ENCODE measurements around the gene RINL.
A peak's percentile ranks its signal among the peaks of the same experiment; 100 is the strongest.
"Not testable (repeated sequence)": the region's sequence is repeated elsewhere in the genome, so short reads cannot be mapped to it uniquely, and the experiment has no call there.

The RINL gene

GRCh38 chr19:38875656-38876395, 2.2 kb downstream of the RINL start:
- no peak for DNase-seq
- H3K4me1 Mint-ChIP-seq, result peaks cover 30 to 50% of the 10 kb centered on the region in 2 donors
- H3K36me3 Mint-ChIP-seq, result peaks cover 26 to 44% of the 10 kb centered on the region in 2 donors
- no peaks in the 10 kb centered on the region for H3K9me3 Mint-ChIP-seq
- H3K27ac Mint-ChIP-seq, result peak overlapping the region; percentile 69
- H3K4me3 Mint-ChIP-seq, result peak overlapping the region in 1 of 2 donors; percentile 26
- no peaks in the 10 kb centered on the region for H3K27me3 Mint-ChIP-seq
- no peak for ATAC-seq (replicated peaks)

- not testable (repeated sequence) for DNase-seq; ATAC-seq (replicated peaks); H3K9me3 Mint-ChIP-seq; H3K4me3 Mint-ChIP-seq; H3K27me3 Mint-ChIP-seq
- Mint-ChIP-seq H3K4me1 (peaks cover 37 to 61% of the 10 kb centered on the region in 2 donors), H3K36me3 (peaks cover 37 to 66% of the 10 kb centered on the region in 2 donors), H3K27ac (peak overlapping the region; percentile 76)
Measured at GRCh38 chr19:38873400-38873799, 4.7 kb downstream of the RINL start.

- Mint-ChIP-seq H3K9me3 (peaks cover 0 to 2% of the 10 kb centered on the region in 2 donors), H3K27ac (peak overlapping the region; percentile 99), H3K4me1 (peaks cover 34 to 52% of the 10 kb centered on the region in 2 donors), H3K4me3 (peak overlapping the region; percentile 87 to 98), H3K36me3 (peaks cover 37 to 59% of the 10 kb centered on the region in 2 donors), H3K27me3 (no peaks in the 10 kb centered on the region)
- ATAC-seq (replicated peaks), result no peak
- no peak for DNase-seq
Measured at GRCh38 chr19:38870612-38871011, 7.5 kb downstream of the RINL start.

GRCh38 chr19:38869836-38870607, 8.1 kb downstream of the RINL start:
- Mint-ChIP-seq H3K9me3 (peaks cover 0 to 2% of the 10 kb centered on the region in 2 donors), H3K27me3 (no peaks in the 10 kb centered on the region), H3K4me1 (peaks cover 40 to 58% of the 10 kb centered on the region in 2 donors), H3K4me3 (peak overlapping the region; percentile 87 to 98), H3K27ac (peak overlapping the region; percentile 99), H3K36me3 (peaks cover 42 to 63% of the 10 kb centered on the region in 2 donors)
- ATAC-seq (replicated peaks) (peak; percentile 85 to 89), DNase-seq (peak; percentile 93)

- Mint-ChIP-seq H3K4me3 (peak overlapping the region; percentile 87 to 98), H3K27ac (peak overlapping the region; percentile 99), H3K4me1 (peaks cover 45 to 65% of the 10 kb centered on the region in 2 donors), H3K9me3 (peaks cover 0 to 2% of the 10 kb centered on the region in 2 donors), H3K27me3 (no peaks in the 10 kb centered on the region), H3K36me3 (peaks cover 44 to 60% of the 10 kb centered on the region in 2 donors)
- peak; percentile 48 for DNase-seq
- peak; percentile 38 to 48 for ATAC-seq (replicated peaks)
Measured at GRCh38 chr19:38869160-38869835, 8.8 kb downstream of the RINL start.

DNA sequence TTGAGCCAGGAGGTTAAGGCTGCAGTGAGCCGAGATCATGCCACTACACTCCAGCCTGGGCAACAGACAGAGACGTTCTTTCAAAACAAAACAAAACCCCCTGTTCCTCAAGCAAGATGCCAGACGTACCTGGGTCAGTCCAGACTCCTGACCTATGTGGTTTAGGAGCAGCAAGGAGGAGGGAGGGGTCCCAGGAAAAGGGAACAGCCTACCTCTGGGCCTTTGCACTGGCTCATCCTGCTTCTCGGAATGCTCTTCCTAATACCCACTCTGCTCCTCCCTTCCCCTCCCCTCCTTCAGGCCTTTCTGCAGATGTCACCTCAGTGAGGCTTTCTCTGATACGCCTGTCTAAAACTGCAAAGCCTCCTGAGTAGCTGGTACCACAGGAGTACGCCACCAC, 9.5 kb downstream of the RINL start:
- DNase-seq (no peak), ATAC-seq (replicated peaks) (no peak)
- H3K4me3 Mint-ChIP-seq, result peak overlapping the region; percentile 87 to 98
- no peaks in the 10 kb centered on the region for H3K27me3 Mint-ChIP-seq
- H3K4me1 Mint-ChIP-seq, result peaks cover 45 to 68% of the 10 kb centered on the region in 2 donors
- peaks cover 0 to 2% of the 10 kb centered on the region in 2 donors for H3K9me3 Mint-ChIP-seq
- H3K36me3 Mint-ChIP-seq, result peaks cover 41 to 53% of the 10 kb centered on the region in 2 donors
- peak overlapping the region; percentile 99 for H3K27ac Mint-ChIP-seq

- H3K4me1 Mint-ChIP-seq, result peaks cover 48 to 73% of the 10 kb centered on the region in 2 donors
- H3K9me3 Mint-ChIP-seq, result peaks cover 0 to 2% of the 10 kb centered on the region in 2 donors
- H3K27ac Mint-ChIP-seq, result peak overlapping the region; percentile 67
- H3K4me3 Mint-ChIP-seq, result peak overlapping the region in 1 of 2 donors; percentile 39
- no peak for ATAC-seq (replicated peaks)
- DNase-seq, result no peak
- no peaks in the 10 kb centered on the region for H3K27me3 Mint-ChIP-seq
- H3K36me3 Mint-ChIP-seq, result peaks cover 35 to 51% of the 10 kb centered on the region in 2 donors
Measured at GRCh38 chr19:38867171-38867780, 10.8 kb downstream of the RINL start.

GRCh38 chr19:38862321-38863059, 15.6 kb downstream of the RINL start:
- no peak for ATAC-seq (replicated peaks)
- Mint-ChIP-seq H3K9me3 (peaks cover 0 to 2% of the 10 kb centered on the region in 2 donors), H3K27me3 (no peaks in the 10 kb centered on the region), H3K36me3 (peaks cover 14 to 18% of the 10 kb centered on the region in 2 donors), H3K4me1 (peaks cover 49 to 71% of the 10 kb centered on the region in 2 donors), H3K4me3 (no peak overlapping the region), H3K27ac (peak overlapping the region; percentile 81)
- DNase-seq, result no peak

GRCh38 chr19:38861368-38861767, 16.7 kb downstream of the RINL start:
- Mint-ChIP-seq H3K36me3 (peaks cover 16 to 21% of the 10 kb centered on the region in 2 donors), H3K27ac (no peak overlapping the region), H3K27me3 (no peaks in the 10 kb centered on the region), H3K9me3 (peaks cover 0 to 2% of the 10 kb centered on the region in 2 donors), H3K4me1 (peaks cover 51 to 78% of the 10 kb centered on the region in 2 donors), H3K4me3 (no peak overlapping the region)
- ATAC-seq (replicated peaks), result no peak
- no peak for DNase-seq

- H3K9me3 Mint-ChIP-seq; H3K27me3 Mint-ChIP-seq; H3K36me3 Mint-ChIP-seq; DNase-seq; ATAC-seq (replicated peaks); H3K4me3 Mint-ChIP-seq: not testable (repeated sequence)
- Mint-ChIP-seq H3K4me1 (peaks cover 37 to 65% of the 10 kb centered on the region in 2 donors), H3K27ac (peak overlapping the region; percentile 72)
Measured at GRCh38 chr19:38859631-38860204, 18.4 kb downstream of the RINL start.

DNA sequence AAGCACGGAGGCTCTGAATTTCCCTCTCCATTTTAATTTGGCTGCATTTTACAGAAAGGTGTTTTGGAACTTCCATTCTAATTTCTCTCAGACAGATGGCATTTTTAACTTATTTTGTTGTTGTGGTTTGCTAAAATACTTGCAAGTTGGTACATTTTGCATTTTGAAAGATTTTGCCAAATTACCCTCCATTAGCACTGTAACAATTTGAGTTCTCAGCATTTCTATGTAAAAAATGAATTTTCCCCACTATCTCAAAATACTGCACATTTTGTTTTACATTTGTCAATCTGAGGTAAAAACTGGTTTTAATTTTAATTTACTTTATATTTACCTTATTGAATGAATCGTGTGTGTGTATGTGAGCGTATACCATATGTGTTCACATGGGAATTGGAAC, 21.3 kb downstream of the RINL start:
- ATAC-seq (replicated peaks) (no peak), DNase-seq (no peak)
- H3K36me3 Mint-ChIP-seq, result peaks cover 6 to 12% of the 10 kb centered on the region in 2 donors
- H3K4me1 Mint-ChIP-seq, result peaks cover 33 to 56% of the 10 kb centered on the region in 2 donors
- H3K27me3 Mint-ChIP-seq, result no peaks in the 10 kb centered on the region
- peak overlapping the region; percentile 47 to 60 for H3K4me3 Mint-ChIP-seq
- H3K27ac Mint-ChIP-seq, result peak overlapping the region; percentile 89
- H3K9me3 Mint-ChIP-seq, result no peaks in the 10 kb centered on the region

- not testable (repeated sequence) for H3K9me3 Mint-ChIP-seq; ATAC-seq (replicated peaks); H3K4me3 Mint-ChIP-seq; DNase-seq; H3K27ac Mint-ChIP-seq; H3K27me3 Mint-ChIP-seq
- H3K36me3 Mint-ChIP-seq, result peaks cover 9 to 22% of the 10 kb centered on the region in 2 donors
- peaks cover 36 to 58% of the 10 kb centered on the region in 2 donors for H3K4me1 Mint-ChIP-seq
Measured at GRCh38 chr19:38855751-38856150, 22.3 kb downstream of the RINL start.

GRCh38 chr19:38854961-38855360, 23.1 kb downstream of the RINL start:
- not testable (repeated sequence) for DNase-seq; H3K27ac Mint-ChIP-seq; H3K4me3 Mint-ChIP-seq; ATAC-seq (replicated peaks); H3K27me3 Mint-ChIP-seq; H3K9me3 Mint-ChIP-seq
- peaks cover 35 to 54% of the 10 kb centered on the region in 2 donors for H3K4me1 Mint-ChIP-seq
- H3K36me3 Mint-ChIP-seq, result peaks cover 9 to 23% of the 10 kb centered on the region in 2 donors

Data from stimulated activated naive B cell treated with anti-CD40 and anti-IgM and Interleukin-4, amounts not matched to agents 10 μg/mL and 1 μg/mL and 100 μg/mL, for 72 hours (primary cell).